GM12872 (cell line): ENCODE data around the gene PHF19.

Experiments used
- TF ChIP-seq, protein P1 (sequence below): IDR thresholded peaks from 3 replicates; pipeline ENCODE4 v1.5.1; 2011; ENCODE audit warnings: low read depth, mild to moderate bottlenecking, low read length, moderate library complexity; ENCODE audit not compliant: insufficient read depth

PHF19 gene

DNA sequence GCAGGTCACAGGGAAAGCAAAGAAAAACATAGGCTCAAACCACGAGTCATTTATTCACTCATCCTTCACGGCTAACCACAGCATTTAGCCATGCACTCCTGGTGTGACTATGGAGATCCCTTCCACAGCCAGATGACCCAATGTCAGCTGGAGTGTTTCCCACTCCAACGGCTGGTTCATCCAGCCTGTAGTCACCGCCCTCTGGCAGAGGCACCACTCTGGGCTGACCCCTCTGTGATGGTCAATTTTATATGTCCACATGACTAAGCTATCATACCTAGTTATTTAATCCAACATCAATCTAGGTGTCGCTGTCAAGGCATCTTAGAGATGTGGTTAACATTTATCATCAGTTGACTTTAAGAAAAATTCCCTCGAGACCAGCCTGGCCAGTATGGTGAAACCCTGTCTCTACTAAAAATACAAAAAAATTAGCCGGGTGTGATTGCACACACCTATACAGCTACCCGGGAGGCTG, 9.5 kb upstream of the PHF19 start:
- TF ChIP-seq, protein P1, sequence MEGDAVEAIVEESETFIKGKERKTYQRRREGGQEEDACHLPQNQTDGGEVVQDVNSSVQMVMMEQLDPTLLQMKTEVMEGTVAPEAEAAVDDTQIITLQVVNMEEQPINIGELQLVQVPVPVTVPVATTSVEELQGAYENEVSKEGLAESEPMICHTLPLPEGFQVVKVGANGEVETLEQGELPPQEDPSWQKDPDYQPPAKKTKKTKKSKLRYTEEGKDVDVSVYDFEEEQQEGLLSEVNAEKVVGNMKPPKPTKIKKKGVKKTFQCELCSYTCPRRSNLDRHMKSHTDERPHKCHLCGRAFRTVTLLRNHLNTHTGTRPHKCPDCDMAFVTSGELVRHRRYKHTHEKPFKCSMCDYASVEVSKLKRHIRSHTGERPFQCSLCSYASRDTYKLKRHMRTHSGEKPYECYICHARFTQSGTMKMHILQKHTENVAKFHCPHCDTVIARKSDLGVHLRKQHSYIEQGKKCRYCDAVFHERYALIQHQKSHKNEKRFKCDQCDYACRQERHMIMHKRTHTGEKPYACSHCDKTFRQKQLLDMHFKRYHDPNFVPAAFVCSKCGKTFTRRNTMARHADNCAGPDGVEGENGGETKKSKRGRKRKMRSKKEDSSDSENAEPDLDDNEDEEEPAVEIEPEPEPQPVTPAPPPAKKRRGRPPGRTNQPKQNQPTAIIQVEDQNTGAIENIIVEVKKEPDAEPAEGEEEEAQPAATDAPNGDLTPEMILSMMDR = no peak

- TF ChIP-seq, protein P1 = no peak
These were observed 9.0 kb upstream of the PHF19 start for GRCh38 chr9:120885958-120886357.

DNA sequence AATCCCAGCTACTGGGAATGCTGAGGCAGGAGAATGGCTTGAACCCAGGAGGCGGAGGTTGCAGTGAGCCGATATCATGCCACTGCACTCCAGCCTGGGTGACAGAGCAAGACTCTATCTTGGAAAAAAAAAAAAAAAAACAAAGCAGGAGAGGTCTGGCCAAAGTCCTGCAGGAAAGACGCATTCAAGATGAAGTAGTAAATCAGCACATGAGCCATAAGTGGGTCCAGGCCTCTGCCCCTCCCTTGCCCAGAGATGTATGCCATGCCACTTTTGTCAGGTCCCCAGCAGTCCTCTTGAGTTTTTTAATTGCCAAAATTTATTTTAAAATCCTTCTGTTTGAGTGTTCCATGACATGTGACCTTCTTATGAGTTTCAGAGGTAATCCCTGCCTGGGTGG, 8.5 kb upstream of the PHF19 start:
- TF ChIP-seq, protein P1 = no peak

- TF ChIP-seq, protein P1 = no peak
These were observed 6.6 kb upstream of the PHF19 start for GRCh38 chr9:120883608-120883996.

GRCh38 chr9:120882935-120883607, 6.1 kb upstream of the PHF19 start:
- TF ChIP-seq, protein P1 = no peak

GRCh38 chr9:120879446-120879845, 2.5 kb upstream of the PHF19 start:
- TF ChIP-seq, protein P1 = no peak

GRCh38 chr9:120878188-120879130, 1.5 kb upstream of the PHF19 start:
- TF ChIP-seq, protein P1 = no peak
